Measurements from ENCODE around the gene TMEM161A. TPM values are rescaled to one million over a fixed set of nuclear protein-coding genes. Genes with fewer than 3 reads are reported as not detected.
"Not testable (repeated sequence)": the region's sequence is repeated elsewhere in the genome, so short reads cannot be mapped to it uniquely, and the experiment has no call there.

TMEM161A gene
- total RNA-seq, 2 donors from 2014 or later = 17.6 to 33.6 TPM

GRCh38 chr19:19152668-19153384 is 14.5 kb upstream of the TMEM161A start:
- Histone ChIP-seq H3K9me3 (no peaks in the 10 kb centered on the region), H3K27ac (no peak overlapping the region), H3K9ac (ENCODE audit: low read depth in 2 of 2, low read length in 2 of 2) (no peak overlapping the region), H3K36me3 (peaks cover 5% of the 10 kb centered on the region), H3K4me3 (no peak overlapping the region), H3K27me3 (no peaks in the 10 kb centered on the region), H3K4me1 (no peaks in the 10 kb centered on the region)
- TF ChIP-seq CTCF (IDR thresholded peaks at IDR 0.05) = no peak
- no peak for DNase-seq
- intact Hi-C loops (cut with DNase I) = no loop called here

DNA sequence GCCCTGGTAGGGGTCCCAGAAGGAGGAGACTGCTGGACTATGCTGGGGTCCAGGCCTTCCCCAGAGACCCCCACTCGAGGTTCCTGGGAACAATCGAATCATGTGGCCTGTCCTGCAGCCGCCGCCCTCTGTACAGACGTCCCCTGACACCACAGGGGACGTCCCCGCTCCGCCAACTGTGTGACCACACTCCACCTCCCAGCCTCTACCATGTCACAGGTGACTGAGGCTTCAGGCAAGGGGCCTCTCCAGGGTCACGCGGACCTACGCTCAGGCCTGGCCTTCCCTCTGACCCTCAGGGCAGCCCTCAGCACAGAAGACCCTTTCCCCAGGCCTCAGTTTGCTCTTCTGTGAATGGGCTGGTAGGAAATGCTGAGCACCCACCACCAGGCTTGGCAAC is 13.1 kb upstream of the TMEM161A start:
- Histone ChIP-seq H3K9ac (ENCODE audit: low read depth in 2 of 2, low read length in 2 of 2) (no peak overlapping the region), H3K27me3 (no peaks in the 10 kb centered on the region), H3K27ac (no peak overlapping the region), H3K4me1 (no peaks in the 10 kb centered on the region), H3K9me3 (no peaks in the 10 kb centered on the region), H3K4me3 (no peak overlapping the region), H3K36me3 (peaks cover 5% of the 10 kb centered on the region)
- DNase-seq = no peak
- intact Hi-C loops (cut with DNase I) = no loop called here
- no peak for TF ChIP-seq CTCF (IDR thresholded peaks at IDR 0.05)

- intact Hi-C loops (cut with DNase I) = loop anchor here (5.0 kb wide), 1 partner anchor 193 kb away; no protein-coding TSS in a partner anchor
- Histone ChIP-seq H3K4me3 (no peak overlapping the region), H3K9me3 (no peaks in the 10 kb centered on the region), H3K27ac (no peak overlapping the region), H3K4me1 (no peaks in the 10 kb centered on the region), H3K36me3 (peaks cover 5% of the 10 kb centered on the region), H3K27me3 (no peaks in the 10 kb centered on the region), H3K9ac (ENCODE audit: low read depth in 2 of 2, low read length in 2 of 2) (no peak overlapping the region)
- no peak for TF ChIP-seq CTCF (IDR thresholded peaks at IDR 0.05)
- DNase-seq = no peak
Observed at GRCh38 chr19:19149435-19149834, 11.2 kb upstream of the TMEM161A start.

- DNase-seq; H3K9ac ChIP-seq (ENCODE audit: low read depth in 2 of 2, low read length in 2 of 2); H3K36me3 ChIP-seq; H3K4me3 ChIP-seq; H3K27me3 ChIP-seq; H3K4me1 ChIP-seq; H3K27ac ChIP-seq; H3K9me3 ChIP-seq: not testable (repeated sequence)
- intact Hi-C loops (cut with DNase I) = loop anchor here (5.0 kb wide), 1 partner anchor 194 kb away; no protein-coding TSS in a partner anchor
Observed at GRCh38 chr19:19148504-19148903, 10.2 kb upstream of the TMEM161A start.

- Histone ChIP-seq H3K36me3 (peaks cover 5% of the 10 kb centered on the region), H3K4me3 (no peak overlapping the region), H3K9ac (ENCODE audit: low read depth in 2 of 2, low read length in 2 of 2) (no peak overlapping the region), H3K27ac (no peak overlapping the region), H3K9me3 (no peaks in the 10 kb centered on the region), H3K4me1 (no peaks in the 10 kb centered on the region), H3K27me3 (no peaks in the 10 kb centered on the region)
- intact Hi-C loops (cut with DNase I) = loop anchor here (5.0 kb wide), 1 partner anchor 195 kb away; no protein-coding TSS in a partner anchor
- no peak for DNase-seq
- TF ChIP-seq CTCF (IDR thresholded peaks at IDR 0.05) = no peak
Observed at GRCh38 chr19:19147344-19147743, 9.1 kb upstream of the TMEM161A start.

DNA sequence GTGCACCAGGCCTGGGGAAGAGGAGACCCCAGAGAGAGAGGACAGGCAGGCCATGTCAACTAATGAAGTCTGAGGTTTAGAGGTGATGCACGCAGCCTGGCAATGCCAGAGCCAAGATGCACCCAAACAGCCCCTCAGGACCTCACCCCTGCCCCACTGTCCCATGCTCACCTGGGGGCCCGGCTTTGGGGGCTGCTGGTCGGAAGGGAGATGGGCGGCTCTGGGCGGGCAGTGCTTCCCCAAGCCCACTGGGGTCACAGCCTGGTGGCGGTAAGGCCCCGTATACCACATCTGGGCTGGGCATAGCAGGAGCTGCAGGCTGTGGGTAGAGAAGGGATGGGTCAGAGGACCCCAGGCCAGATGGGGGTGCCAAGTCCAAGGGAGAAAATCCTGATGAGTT is 8.6 kb upstream of the TMEM161A start:
- Histone ChIP-seq H3K9ac (ENCODE audit: low read depth in 2 of 2, low read length in 2 of 2) (no peak overlapping the region), H3K27ac (no peak overlapping the region), H3K4me1 (no peaks in the 10 kb centered on the region), H3K9me3 (no peaks in the 10 kb centered on the region), H3K36me3 (peaks cover 5% of the 10 kb centered on the region), H3K27me3 (no peaks in the 10 kb centered on the region), H3K4me3 (no peak overlapping the region)
- no peak for DNase-seq
- no peak for TF ChIP-seq CTCF (IDR thresholded peaks at IDR 0.05)
- intact Hi-C loops (cut with DNase I) = loop anchor here (5.0 kb wide), 1 partner anchor 195 kb away; no protein-coding TSS in a partner anchor
